ENCODE measurements around the gene KIAA0232.
"Not testable (repeated sequence)": the region's sequence is repeated elsewhere in the genome, so short reads cannot be mapped to it uniquely, and the experiment has no call there.

Gene KIAA0232

GRCh38 chr4:6900956-6901355 lies 118.4 kb downstream of the KIAA0232 start:
- no peak for DNase-seq (ENCODE audit: low spot score)

- DNase-seq (ENCODE audit: low spot score), result no peak
Observed at GRCh38 chr4:6901669-6902317, 119.3 kb downstream of the KIAA0232 start.

- DNase-seq (ENCODE audit: low spot score), result no peak
Observed at GRCh38 chr4:6902318-6903042, 120.0 kb downstream of the KIAA0232 start.

DNA sequence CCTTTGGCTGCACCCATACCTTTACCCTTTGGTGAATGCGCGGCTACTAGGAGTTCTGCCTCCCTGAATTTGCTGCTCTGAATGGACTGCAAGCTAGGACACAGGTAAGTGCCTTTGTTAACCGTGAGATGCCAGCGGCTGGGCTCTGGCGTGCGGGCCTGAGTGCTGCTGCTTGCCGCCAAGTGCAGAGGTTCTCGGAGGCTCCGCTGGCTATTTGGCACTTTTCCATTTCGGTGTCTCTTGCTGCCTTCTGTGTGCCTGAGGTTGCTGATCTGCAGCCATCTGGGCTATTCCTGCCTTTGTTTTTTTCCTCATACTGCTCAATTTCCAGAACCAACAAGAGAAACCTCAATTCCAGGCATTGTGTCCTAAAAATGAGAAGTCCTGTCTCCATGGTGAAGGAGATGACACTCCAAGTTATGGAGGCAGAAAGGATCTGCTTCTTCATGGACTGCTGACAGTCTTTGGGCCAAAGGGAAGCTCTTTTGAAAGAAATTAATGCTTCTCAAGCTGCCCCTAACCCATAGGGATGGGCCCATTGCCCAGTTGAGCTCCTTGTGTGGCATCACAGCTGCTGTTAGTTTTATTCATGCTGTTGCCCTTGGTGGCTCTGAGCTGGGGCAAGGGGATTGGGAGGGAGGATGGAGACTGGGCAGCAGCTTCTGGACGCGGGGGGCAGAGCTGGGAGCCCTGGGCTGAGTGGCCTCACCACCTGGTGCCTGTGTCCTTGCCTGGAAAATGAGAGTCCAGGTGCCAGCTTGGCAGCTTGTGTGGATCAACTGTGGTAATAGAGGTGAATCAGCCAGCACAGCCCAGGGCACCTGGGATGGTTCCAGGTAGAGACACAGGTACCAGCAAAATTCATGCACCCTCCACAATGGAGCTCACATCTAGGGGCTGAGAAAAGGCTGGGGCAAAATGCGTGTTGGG lies 123.3 kb downstream of the KIAA0232 start:
- no peak for DNase-seq (ENCODE audit: low spot score)

DNA sequence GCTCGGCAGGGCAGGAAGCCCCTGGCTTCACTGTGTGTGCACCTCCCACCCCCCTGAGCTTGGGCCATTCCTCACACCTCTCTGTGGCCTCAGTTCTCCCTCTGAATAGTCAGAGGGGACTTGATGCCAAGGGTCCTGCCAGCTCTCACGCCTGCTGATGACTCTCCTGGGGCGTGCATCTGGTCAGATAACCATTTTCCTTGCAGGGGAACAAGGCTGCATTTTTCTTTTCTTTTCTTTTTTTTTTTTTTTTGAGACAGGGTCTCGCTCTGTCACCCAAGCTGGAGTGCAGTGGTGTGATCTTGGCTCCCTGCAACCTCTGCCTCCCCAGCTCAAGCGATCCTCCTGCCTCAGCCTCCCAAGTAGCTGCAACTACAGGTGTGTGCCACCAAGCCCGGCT lies 124.0 kb downstream of the KIAA0232 start:
- not testable (repeated sequence) for DNase-seq (ENCODE audit: low spot score)

- DNase-seq (ENCODE audit: low spot score), result no peak
Observed at GRCh38 chr4:6907658-6908191, 125.2 kb downstream of the KIAA0232 start.

DNA sequence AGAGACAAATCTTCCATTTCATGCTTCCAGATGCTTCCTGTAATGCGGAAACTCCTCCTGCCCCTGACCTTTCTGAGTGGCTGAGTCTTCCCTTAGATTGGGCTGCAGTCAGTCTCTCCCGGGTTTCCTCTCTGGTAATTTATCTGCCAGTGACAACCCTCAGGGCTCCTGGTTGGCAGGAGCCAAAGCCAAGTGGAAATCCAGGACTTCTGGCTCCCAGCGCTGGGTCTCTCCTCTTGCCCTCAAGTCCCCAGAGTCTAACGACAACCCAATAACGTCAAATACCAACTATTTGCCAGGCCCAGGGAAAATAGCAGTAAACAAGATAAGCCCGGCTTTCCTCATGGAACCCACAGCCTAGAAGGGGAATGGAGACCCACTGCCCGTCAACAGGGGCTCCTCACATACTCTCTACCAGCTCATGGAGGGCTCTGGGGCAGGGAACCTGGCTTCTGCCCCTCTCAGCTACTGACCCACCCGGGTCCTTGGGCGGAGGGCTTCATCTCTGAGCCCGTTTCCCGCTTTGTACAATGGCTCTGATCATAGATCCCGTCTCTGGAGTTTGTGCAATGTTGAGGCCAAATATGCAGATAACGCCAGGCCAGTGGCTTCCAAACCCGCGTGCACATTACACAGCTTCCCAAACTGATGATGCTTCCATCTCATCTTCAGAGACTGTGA lies 126.0 kb downstream of the KIAA0232 start:
- DNase-seq (ENCODE audit: low spot score), result no peak

- peak; percentile 73 for DNase-seq (ENCODE audit: low spot score)
Observed at GRCh38 chr4:6909113-6909969, 126.8 kb downstream of the KIAA0232 start, which contains the start of gene TBC1D14. Gene TBC1D14 (plus strand): TSS chr4:6909826. CDS start chr4:6923390, 13,564 bp downstream.

- DNase-seq (ENCODE audit: low spot score), result no peak
Observed at GRCh38 chr4:6909970-6910339, 127.4 kb downstream of the KIAA0232 start.

DNA sequence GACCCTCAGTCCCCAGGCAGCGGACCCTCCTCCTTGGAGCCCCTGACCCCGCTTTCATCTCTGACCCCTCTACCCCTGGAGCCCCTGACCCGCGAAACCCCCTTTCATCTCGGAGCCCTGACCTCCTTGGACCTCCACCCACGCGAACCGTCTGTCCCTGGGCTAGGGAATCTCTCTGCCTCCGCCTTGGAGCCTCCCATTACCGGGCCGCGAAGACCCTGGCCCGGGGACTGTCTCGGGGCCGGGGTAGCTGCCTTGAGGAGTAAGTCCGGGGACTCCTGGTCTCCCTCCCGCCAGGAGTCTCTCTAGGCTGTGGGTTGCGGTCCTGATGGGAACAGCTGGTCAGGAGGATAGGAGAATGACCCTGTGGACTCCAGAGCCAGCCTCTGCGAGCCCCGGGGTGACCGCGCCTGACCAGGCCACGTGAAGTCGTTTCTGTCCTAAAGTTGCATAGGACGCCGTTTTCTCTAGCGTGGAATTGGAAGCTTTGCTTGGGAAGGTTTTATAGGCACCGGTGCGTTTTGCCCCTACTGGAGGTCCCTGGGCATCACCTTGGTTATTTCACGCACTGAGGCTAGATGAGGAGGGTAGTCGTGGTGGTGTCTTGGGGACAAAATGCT lies 127.9 kb downstream of the KIAA0232 start:
- peak; percentile 29 for DNase-seq (ENCODE audit: low spot score)

GRCh38 chr4:6910960-6911874 lies 128.7 kb downstream of the KIAA0232 start:
- no peak for DNase-seq (ENCODE audit: low spot score)

GRCh38 chr4:6911917-6912316 lies 129.4 kb downstream of the KIAA0232 start:
- not testable (repeated sequence) for DNase-seq (ENCODE audit: low spot score)

DNA sequence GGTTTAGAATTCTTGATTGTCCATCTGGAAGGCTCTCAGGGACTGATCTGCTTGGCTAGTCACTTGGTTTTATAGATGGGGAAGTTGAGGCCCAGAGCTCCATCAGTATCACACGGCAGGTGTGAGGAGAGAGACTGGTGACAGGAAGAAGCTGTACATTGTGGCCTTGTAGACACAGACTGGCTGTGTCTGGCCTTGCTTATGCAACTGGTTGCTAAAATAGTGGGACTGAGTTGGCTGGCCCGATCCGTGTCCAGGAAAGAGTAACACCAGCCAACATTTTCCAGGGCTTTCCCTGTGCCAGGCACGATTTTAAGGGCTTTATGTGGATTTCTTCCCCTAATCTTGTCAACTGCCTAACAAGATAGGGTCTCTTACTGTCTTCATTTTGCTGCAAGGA lies 129.9 kb downstream of the KIAA0232 start:
- DNase-seq (ENCODE audit: low spot score), result no peak

DNA sequence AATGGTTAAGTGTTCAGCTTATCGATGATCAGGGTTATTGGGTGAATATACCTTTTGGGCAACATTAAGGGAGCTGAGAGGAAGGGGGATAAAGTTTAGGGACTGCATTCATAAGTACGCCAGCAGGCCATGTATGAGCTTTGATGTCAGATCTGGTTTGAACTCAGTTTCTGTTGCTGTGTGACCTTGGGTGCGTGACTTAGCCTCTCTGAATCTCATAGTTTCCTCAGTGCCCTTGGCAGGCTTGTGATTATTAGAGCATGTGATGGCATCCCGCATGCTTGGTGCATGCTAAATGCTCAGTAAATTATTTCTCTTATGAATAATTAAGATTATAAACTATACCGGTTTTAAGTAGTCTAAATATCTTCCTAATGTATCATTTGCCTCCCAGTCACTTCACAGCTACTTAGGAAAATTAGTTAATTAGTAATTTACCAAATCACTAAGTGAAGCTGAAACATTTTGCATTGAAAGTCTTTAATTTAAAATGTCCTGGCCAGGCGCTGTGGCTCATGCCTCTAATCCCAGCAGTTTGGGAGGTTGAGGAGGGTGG lies 130.9 kb downstream of the KIAA0232 start:
- DNase-seq (ENCODE audit: low spot score), result no peak

- no peak for DNase-seq (ENCODE audit: low spot score)
Observed at GRCh38 chr4:6914448-6914847, 131.9 kb downstream of the KIAA0232 start.

- no peak for DNase-seq (ENCODE audit: low spot score)
Observed at GRCh38 chr4:6915041-6916005, 132.8 kb downstream of the KIAA0232 start.

DNA sequence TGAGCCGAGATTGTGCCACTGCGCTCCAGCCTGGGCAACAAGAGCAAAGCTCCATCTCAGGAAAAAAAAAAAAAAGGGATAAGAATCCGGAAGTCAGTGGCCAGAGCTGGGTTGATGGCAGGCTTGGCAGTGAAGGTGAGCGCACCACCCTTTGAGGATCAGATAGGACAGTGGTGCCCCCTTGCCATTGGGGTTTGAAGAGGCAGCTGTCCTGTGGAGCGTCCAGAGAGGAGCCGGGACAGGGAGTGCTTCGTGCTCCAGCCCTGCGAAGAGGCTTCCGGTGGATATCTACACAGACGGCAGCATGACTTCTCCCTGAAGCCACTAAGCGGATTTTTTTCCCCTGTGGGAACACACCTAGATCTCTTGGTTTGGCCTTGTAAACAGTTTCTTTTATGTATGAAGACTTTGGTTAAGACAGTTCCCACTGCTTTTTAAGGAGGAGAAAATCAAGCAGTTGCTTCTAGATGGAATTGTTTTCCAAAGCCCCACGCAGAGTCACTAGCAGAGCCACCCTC lies 133.6 kb downstream of the KIAA0232 start:
- no peak for DNase-seq (ENCODE audit: low spot score)
